Activated naive CD8-positive, alpha-beta T cell treated with anti-CD3 and anti-CD28 coated beads, Interleukin-2, amount 50 U/mL, for 24 hours (primary cell): Measurements from ENCODE around the gene PPP2R3B.
A peak's percentile ranks its signal among the peaks of the same experiment; 100 is the strongest.
"Not testable (repeated sequence)": the region's sequence is repeated elsewhere in the genome, so short reads cannot be mapped to it uniquely, and the experiment has no call there.

Source experiments
- ATAC-seq: fragments of 150-1000 bp; cut with Tn5 transposase; one replicate; pipeline ENCODE4 v1.10.0; 2021
- DNase-seq: peaks from one replicate; pipeline ENCODE4 v3.0.0; 2021
- H3K27ac Mint-ChIP-seq: one replicate; pipeline ENCODE4 v1.8.0; 2021; ENCODE audit warnings: mild to moderate bottlenecking, mixed read lengths
- H3K27me3 Mint-ChIP-seq: one replicate; pipeline ENCODE4 v1.8.0; 2021; ENCODE audit warnings: mixed read lengths
- H3K36me3 Mint-ChIP-seq: one replicate; pipeline ENCODE4 v1.8.0; 2021; ENCODE audit warnings: low read depth, mixed read lengths
- H3K4me1 Mint-ChIP-seq: one replicate; pipeline ENCODE4 v1.8.0; 2021; ENCODE audit warnings: mixed read lengths
- H3K4me3 Mint-ChIP-seq: one replicate; pipeline ENCODE4 v1.8.0; 2021; ENCODE audit warnings: mild to moderate bottlenecking, moderate library complexity, mixed read lengths
- H3K9me3 Mint-ChIP-seq: one replicate; pipeline ENCODE4 v1.8.0; 2021; ENCODE audit warnings: mixed read lengths

The PPP2R3B gene, protein sequence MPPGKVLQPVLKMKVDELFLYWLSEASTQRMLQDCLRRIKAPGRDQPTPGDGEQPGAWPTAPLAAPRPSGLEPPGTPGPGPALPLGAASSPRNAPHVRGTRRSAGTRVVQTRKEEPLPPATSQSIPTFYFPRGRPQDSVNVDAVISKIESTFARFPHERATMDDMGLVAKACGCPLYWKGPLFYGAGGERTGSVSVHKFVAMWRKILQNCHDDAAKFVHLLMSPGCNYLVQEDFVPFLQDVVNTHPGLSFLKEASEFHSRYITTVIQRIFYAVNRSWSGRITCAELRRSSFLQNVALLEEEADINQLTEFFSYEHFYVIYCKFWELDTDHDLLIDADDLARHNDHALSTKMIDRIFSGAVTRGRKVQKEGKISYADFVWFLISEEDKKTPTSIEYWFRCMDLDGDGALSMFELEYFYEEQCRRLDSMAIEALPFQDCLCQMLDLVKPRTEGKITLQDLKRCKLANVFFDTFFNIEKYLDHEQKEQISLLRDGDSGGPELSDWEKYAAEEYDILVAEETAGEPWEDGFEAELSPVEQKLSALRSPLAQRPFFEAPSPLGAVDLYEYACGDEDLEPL

DNA sequence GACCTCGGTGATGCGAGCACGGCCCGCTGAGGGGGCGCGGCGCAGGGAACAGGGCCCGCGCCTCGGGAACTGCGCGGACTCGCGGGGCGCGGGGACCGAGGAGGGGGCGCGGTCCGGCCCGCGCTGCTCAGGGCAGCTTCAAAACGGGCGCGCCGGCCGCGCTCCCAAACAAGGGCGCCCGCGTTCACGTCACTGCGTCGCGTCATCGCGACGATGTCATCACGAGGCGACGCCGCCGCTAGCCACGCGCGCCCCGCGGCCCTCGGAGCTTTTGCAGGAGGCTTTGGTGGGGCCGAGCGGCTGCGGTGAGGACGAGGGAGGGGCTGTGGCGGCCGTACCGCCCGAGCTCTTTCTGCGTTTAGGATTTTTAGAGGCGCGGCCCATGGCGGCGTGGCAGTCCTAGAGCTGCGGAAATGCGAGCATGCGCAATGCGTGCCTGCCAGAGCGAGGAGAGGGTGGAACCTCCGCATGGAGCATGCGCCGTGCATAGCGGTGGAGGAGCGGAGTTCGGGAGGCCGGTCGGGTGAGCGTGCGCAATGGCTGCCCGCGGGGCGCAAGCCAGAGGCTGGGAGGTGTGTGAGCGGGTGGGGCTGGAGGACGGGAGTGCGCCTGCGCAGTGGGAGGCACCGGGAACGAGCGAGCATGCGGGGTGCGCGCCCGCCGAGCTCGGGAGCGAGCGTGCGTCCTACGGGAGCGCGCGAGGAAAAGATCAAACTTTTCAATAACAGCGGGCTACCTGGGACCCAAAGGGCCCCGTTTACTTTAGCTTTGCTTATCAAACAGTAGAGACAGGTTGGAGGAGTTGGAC, at the start of gene PPP2R3B:
TSS of gene PPP2R3B (minus strand) at position 140 of the 808 bp plus-strand sequence. CDS start 216 bp downstream, outside the sequence.
- Mint-ChIP-seq H3K27me3 (peaks cover 4% of the 10 kb centered on the region), H3K4me1 (peaks cover 14% of the 10 kb centered on the region), H3K9me3 (no peaks in the 10 kb centered on the region), H3K27ac (peak within 1 kb of the TSS; percentile 100), H3K4me3 (peak within 1 kb of the TSS; percentile 90), H3K36me3 (peaks cover 3% of the 10 kb centered on the region)
- ATAC-seq (peak; percentile 93), DNase-seq (peak; percentile 99)

DNA sequence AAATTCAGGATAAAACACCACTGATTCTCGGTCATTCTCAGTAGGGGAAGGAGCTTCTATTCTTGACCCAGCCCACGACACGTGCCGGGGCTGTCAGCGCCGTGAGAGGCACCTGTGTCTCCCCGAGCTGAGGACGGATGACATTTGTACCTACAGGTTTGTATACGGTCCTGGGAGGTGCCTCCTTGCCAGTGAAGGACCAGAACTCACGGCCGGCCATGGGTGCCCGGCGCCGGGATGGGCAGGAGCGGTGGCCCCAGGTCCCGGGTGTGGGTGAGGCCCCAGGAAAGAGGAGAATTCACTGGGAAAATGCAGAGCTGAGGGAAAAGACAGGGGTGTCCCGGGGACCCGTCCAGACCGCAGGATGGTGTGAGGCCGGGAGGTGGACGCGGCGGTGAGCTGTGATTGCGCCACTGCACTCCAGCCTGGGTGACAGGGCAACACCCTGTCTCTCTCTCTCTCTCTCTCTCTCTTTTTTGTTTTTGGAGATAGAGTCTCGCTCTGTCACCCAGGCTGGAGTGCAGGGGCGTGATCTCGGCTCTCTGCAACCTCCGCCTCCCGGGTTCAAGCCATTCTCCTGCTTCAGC, 48.9 kb upstream of the PPP2R3B start:
- ATAC-seq = no peak
- Mint-ChIP-seq H3K9me3 (peaks cover 16% of the 10 kb centered on the region), H3K36me3 (no peaks in the 10 kb centered on the region), H3K27me3 (peaks cover 4% of the 10 kb centered on the region), H3K27ac (no peak overlapping the region), H3K4me1 (peaks cover 4% of the 10 kb centered on the region), H3K4me3 (no peak overlapping the region)
- DNase-seq = no peak

DNA sequence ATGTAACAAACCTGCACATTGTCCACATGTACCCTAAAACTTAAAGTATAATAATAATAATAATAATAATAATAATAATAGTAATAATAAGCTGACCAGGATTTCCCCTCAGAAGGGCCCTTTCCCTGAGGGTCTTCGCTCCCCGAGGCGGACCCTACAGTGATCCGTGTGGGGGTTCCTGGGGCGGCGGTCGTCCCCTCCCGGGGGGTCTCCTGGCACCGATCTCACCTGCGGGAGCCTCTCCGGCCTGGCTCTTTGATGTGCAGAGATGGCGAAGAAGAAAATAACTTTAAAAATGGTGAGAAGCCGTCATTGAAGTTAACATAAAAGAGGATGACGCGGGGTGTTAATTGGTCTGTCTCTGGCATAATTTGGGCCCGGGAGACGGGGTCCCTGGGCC, 48.2 kb upstream of the PPP2R3B start:
- DNase-seq = no peak
- no peak for ATAC-seq
- no peak overlapping the region for H3K4me3 Mint-ChIP-seq
- peaks cover 9% of the 10 kb centered on the region for H3K9me3 Mint-ChIP-seq
- H3K36me3 Mint-ChIP-seq = no peaks in the 10 kb centered on the region
- H3K27me3 Mint-ChIP-seq = peaks cover 4% of the 10 kb centered on the region
- H3K27ac Mint-ChIP-seq = no peak overlapping the region
- peaks cover 4% of the 10 kb centered on the region for H3K4me1 Mint-ChIP-seq

DNA sequence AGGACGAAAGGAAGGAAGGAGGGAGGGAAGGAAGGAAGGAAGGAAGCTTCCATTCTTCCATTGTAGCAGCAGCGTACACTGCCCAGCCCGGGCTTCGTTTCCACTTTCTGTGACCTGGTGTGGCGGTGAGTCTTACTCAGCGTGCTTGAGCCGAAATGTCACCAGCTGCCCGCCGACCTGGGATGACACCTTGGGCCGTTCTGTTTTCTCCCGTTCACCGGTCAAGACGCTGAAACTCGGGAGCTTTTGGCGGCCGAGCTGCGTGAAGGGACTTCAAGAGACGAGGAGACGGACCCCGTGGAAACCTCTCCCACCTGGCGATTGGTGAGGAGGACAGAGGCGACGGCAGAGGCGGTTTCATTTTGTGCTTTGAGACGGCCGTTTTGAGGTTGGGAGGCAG, 47.1 kb upstream of the PPP2R3B start:
- peaks cover 4% of the 10 kb centered on the region for H3K9me3 Mint-ChIP-seq
- ATAC-seq (no peak), DNase-seq (no peak)
- no peak overlapping the region for H3K4me3 Mint-ChIP-seq
- peaks cover 5% of the 10 kb centered on the region for H3K4me1 Mint-ChIP-seq
- no peaks in the 10 kb centered on the region for H3K36me3 Mint-ChIP-seq
- peaks cover 8% of the 10 kb centered on the region for H3K27me3 Mint-ChIP-seq
- H3K27ac Mint-ChIP-seq = no peak overlapping the region

DNA sequence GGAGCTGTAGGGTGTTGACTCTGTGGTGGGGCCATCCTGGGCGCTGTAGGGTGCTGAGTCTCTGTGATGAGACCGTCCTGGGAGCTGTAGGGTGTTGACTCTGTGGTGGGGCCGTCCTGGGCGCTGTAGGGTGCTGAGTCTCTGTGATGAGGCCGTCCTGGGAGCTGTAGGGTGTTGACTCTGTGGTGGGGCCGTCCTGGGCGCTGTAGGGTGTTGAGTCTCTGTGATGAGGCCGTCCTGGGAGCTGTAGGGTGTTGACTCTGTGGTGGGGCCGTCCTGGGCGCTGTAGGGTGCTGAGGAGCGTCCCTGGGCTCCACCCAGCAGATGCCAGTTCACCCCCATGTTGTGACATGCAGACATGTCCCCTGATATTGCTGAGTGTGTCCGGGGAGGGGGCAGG, 46.0 kb upstream of the PPP2R3B start:
- not testable (repeated sequence) for H3K4me1 Mint-ChIP-seq, H3K9me3 Mint-ChIP-seq, H3K4me3 Mint-ChIP-seq, H3K27ac Mint-ChIP-seq, ATAC-seq, DNase-seq, H3K36me3 Mint-ChIP-seq
- H3K27me3 Mint-ChIP-seq = peaks cover 12% of the 10 kb centered on the region

DNA sequence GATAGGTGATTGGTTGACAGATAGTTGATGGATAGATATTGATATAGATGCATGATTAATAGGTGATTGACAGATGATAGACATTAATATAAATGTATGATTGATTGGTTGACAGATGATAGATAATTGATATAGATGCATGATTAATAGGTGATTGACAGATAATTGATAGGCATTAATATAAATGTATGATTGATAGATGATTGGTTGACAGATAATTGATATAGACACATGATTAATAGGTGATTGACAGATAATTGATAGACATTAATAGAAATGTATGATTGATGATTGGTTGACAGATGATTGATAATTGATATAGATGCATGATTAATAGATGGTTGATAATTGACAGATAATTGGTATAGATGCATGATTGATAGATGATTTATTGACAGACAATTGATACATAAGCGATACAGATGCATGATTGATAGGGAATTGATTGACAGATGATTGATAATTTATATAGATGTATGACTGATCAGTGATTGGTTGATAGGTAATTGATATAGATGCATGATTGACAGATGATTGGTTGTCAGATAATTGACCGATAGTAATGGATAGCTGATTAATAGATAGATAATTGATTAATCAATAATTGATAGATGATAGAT, 44.9 kb upstream of the PPP2R3B start:
- Mint-ChIP-seq H3K27me3 (peaks cover 9% of the 10 kb centered on the region), H3K4me1 (peaks cover 5% of the 10 kb centered on the region), H3K9me3 (peaks cover 4% of the 10 kb centered on the region), H3K27ac (no peak overlapping the region), H3K4me3 (no peak overlapping the region), H3K36me3 (no peaks in the 10 kb centered on the region)
- DNase-seq (no peak), ATAC-seq (no peak)

DNA sequence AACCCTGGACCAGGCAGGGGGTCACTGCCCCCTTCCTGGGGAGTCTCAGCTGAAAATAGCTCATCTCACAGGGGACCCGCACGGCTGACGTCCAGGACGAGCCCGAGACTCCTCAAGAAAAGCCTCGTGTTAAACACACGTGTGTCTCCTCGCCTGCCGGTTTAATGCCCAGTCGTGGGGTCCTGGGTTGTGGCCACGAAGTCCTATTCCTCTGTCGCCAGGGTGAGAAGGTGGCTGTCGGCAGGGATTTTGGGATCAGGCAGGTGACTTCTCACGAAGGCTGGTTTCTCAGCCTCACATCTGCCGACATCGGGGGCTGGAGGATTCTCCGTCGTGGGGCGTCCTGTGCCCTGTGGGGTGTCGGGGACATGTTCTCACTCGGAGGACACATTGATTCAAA, 44.3 kb upstream of the PPP2R3B start:
- Mint-ChIP-seq H3K36me3 (no peaks in the 10 kb centered on the region), H3K27ac (no peak overlapping the region), H3K4me3 (no peak overlapping the region), H3K4me1 (peaks cover 5% of the 10 kb centered on the region), H3K9me3 (peaks cover under 1% of the 10 kb centered on the region), H3K27me3 (peaks cover 13% of the 10 kb centered on the region)
- ATAC-seq = no peak
- no peak for DNase-seq

DNA sequence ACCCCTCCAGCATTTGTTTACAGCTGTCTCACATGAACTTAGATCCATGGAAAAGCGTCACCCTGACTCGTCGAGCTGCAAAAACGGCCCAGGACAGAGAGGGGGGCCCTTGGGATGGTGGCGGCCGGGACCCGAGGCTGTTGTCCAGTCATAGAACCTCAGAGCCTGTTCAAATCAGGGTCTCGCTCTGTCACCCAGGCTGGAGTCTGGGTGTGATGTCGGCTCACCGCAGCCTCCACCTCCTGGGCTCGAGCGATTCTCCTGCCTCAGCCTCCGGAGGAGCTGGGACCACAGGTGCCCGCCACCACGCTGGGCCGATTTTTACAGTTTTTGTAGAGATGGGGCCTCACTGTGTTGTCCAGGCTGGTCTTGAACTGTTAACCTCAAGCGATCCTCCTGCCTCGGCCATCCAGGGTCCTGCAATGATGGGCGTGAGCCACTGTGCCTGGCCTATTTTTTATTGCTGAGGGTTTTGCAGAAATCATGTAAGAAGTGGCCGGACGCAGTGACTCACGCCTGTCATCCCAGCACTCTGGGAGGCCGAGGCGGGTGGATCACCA, 42.6 kb upstream of the PPP2R3B start:
- ATAC-seq = no peak
- Mint-ChIP-seq H3K27ac (no peak overlapping the region), H3K4me1 (peaks cover 5% of the 10 kb centered on the region), H3K4me3 (no peak overlapping the region), H3K36me3 (no peaks in the 10 kb centered on the region), H3K9me3 (no peaks in the 10 kb centered on the region), H3K27me3 (peaks cover 13% of the 10 kb centered on the region)
- no peak for DNase-seq

DNA sequence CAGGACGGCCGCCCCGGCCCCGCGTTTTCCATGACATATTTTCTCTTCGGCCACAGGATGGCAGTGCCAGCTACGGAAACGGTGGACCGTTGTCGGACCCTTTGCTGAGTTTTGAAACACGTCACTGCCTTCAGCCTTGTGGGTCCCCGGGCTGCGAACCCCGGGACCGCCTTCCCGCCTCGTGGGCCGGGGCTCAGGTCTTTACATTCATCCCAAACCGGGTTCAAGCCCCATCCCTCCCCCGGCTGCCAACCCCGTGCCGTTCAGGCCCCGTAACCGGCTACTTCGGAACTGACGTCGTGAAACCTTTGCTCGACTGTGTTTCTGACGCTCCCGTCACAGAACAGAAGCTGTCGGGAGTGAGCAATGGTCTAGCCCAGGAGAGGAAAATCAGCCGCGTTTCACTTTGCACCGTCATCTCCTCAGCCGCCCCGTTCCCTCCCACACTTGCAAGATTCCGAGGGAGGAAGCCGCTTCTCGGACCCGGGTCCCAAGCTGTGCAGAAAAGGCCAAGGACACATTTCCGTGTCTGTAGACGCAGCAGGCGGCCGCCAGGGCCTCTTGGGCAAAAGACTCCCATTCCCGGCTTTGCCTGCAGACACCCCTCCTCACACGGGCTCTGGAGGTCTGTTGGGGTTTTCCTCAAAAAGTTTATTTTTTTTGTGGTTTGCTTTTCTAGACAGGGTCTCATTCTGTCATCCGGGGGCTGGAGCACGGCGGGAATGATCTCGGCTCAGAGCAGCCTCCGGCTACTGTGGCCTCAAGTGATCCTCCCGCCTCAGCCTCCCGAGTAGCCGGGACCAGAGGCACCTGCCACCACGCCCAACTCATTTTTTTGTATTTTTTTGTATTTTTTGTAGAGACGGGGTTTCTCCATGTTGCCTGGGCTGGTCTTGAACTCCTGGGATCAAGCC, 41.4 kb upstream of the PPP2R3B start:
- ATAC-seq (peak; percentile 52), DNase-seq (peak; percentile 21)
- H3K36me3 Mint-ChIP-seq = no peaks in the 10 kb centered on the region
- H3K4me1 Mint-ChIP-seq = peaks cover 5% of the 10 kb centered on the region
- H3K27me3 Mint-ChIP-seq = peaks cover 16% of the 10 kb centered on the region
- H3K27ac Mint-ChIP-seq = no peak overlapping the region
- H3K4me3 Mint-ChIP-seq = peak overlapping the region; percentile 52
- H3K9me3 Mint-ChIP-seq = no peaks in the 10 kb centered on the region

DNA sequence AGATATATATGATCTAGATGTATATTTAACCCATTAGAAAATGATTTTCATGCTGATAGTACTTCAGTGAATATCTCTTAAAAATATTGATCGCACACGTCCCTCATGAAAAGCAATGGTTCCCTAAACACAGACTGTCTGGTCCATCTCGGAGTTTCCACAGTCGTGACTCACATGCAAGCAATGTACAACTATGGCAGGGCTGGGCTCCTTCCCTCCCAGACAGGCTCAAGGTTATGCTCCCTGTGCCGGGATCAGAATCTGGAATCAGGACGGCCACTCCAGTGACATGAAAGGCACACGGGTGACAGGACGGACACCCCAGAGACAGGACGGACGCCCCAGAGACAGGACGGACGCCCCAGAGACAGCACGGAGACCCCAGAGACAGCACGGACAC, 40.2 kb upstream of the PPP2R3B start:
- no peak for ATAC-seq
- no peaks in the 10 kb centered on the region for H3K9me3 Mint-ChIP-seq
- no peaks in the 10 kb centered on the region for H3K36me3 Mint-ChIP-seq
- H3K4me1 Mint-ChIP-seq = peaks cover 7% of the 10 kb centered on the region
- peaks cover 16% of the 10 kb centered on the region for H3K27me3 Mint-ChIP-seq
- H3K4me3 Mint-ChIP-seq = no peak overlapping the region
- no peak overlapping the region for H3K27ac Mint-ChIP-seq
- DNase-seq = no peak

DNA sequence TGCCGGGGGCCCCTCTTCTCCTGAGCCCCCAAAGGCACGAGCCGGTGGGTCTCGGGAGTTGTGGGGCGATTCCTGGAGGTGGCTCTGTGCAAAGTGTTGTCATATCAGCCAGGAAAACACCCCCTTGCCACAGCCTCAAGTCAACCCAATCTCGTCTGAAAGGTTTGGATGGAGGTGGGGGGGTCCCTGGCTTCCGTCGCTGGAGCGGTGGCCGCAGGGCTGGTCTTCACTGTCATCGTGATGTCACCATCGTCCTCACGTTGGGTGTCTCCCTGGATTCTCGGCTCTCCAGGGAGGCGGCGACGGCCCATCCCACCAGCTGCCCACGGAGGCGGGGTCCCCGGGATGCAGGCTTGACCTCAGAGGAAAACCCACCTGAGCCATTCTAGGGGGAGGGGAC, 38.3 kb upstream of the PPP2R3B start:
- Mint-ChIP-seq H3K27me3 (peaks cover 16% of the 10 kb centered on the region), H3K27ac (no peak overlapping the region), H3K4me3 (no peak overlapping the region), H3K9me3 (no peaks in the 10 kb centered on the region), H3K36me3 (no peaks in the 10 kb centered on the region), H3K4me1 (peaks cover 7% of the 10 kb centered on the region)
- DNase-seq (no peak), ATAC-seq (no peak)

DNA sequence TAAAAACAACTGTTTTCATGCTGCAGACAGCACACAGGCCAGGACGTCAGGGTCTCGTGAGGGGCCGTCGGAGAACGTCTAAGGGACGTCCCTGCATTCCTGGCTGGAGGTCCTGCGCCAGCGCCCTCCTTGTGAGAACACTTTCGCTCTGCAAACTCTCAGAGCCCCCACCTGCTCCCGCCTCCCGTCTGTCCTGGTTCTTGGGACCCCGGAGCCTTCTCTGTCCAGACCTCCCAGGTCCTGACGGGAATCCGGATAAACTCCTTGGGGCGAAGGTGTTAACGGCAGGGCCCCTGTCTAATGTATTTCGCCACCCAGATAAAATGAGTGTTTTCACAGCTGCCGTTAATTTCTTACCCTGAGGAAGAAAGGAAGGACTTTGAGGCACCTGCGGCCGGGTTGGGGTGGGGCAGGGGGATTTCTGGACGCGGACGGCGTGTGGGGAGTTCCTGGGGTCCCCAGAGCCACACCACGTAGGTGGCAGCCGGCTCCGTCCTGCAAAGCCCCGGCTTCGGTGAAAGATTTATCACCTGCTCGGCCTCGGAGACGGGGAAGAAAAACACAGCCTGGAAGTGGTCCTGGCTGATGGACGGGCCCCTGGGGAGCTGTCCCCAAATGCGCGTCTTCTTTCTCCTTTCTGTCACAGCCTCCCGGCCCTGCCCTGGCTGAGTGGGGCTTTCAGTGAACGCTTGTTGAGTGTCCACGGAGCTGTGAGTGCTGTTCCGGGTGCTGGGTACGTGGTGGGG, 35.1 kb upstream of the PPP2R3B start:
- ATAC-seq (no peak), DNase-seq (no peak)
- Mint-ChIP-seq H3K27ac (no peak overlapping the region), H3K4me1 (peaks cover 1% of the 10 kb centered on the region), H3K27me3 (peaks cover 7% of the 10 kb centered on the region), H3K9me3 (no peaks in the 10 kb centered on the region), H3K4me3 (no peak overlapping the region), H3K36me3 (peaks cover 2% of the 10 kb centered on the region)
